ENCODE measurements around the gene ABR.
A peak's percentile ranks its signal among the peaks of the same experiment; 100 is the strongest.
"Not testable (repeated sequence)": the region's sequence is repeated elsewhere in the genome, so short reads cannot be mapped to it uniquely, and the experiment has no call there.

ABR gene

GRCh38 chr17:1047879-1048470 is 131.8 kb downstream of the ABR start:
- no peak for DNase-seq (ENCODE audit: low spot score)

- DNase-seq (ENCODE audit: low spot score) = peak; percentile 74
Measured at GRCh38 chr17:1047177-1047878, 132.5 kb downstream of the ABR start.

- DNase-seq (ENCODE audit: low spot score) = no peak
Measured at GRCh38 chr17:1045456-1045855, 134.3 kb downstream of the ABR start.

- DNase-seq (ENCODE audit: low spot score) = not testable (repeated sequence)
Measured at GRCh38 chr17:1044387-1045009, 135.3 kb downstream of the ABR start.

- DNase-seq (ENCODE audit: low spot score) = peak; percentile 46
Measured at GRCh38 chr17:1043601-1044251, 136.1 kb downstream of the ABR start.

GRCh38 chr17:1042486-1042885 is 137.3 kb downstream of the ABR start:
- no peak for DNase-seq (ENCODE audit: low spot score)

- no peak for DNase-seq (ENCODE audit: low spot score)
Measured at GRCh38 chr17:1041746-1042145, 138.0 kb downstream of the ABR start.

GRCh38 chr17:1040216-1040600 is 139.6 kb downstream of the ABR start:
- DNase-seq (ENCODE audit: low spot score) = no peak

- no peak for DNase-seq (ENCODE audit: low spot score)
Measured at GRCh38 chr17:1039511-1040215, 140.1 kb downstream of the ABR start.

GRCh38 chr17:1039123-1039507 is 140.7 kb downstream of the ABR start:
- no peak for DNase-seq (ENCODE audit: low spot score)

- DNase-seq (ENCODE audit: low spot score) = no peak
Measured at GRCh38 chr17:1038459-1039122, 141.2 kb downstream of the ABR start.

GRCh38 chr17:1037238-1037879 is 142.4 kb downstream of the ABR start:
- DNase-seq (ENCODE audit: low spot score) = no peak

- no peak for DNase-seq (ENCODE audit: low spot score)
Measured at GRCh38 chr17:1036845-1037237, 142.9 kb downstream of the ABR start.

- no peak for DNase-seq (ENCODE audit: low spot score)
Measured at GRCh38 chr17:1036171-1036844, 143.5 kb downstream of the ABR start.

- DNase-seq (ENCODE audit: low spot score) = no peak
Measured at GRCh38 chr17:1035546-1036170, 144.1 kb downstream of the ABR start.

- no peak for DNase-seq (ENCODE audit: low spot score)
Measured at GRCh38 chr17:1034652-1035210, 145.1 kb downstream of the ABR start.

- no peak for DNase-seq (ENCODE audit: low spot score)
Measured at GRCh38 chr17:1033503-1033902, 146.3 kb downstream of the ABR start.

GRCh38 chr17:1032391-1032790 is 147.4 kb downstream of the ABR start:
- no peak for DNase-seq (ENCODE audit: low spot score)

- DNase-seq (ENCODE audit: low spot score) = peak; percentile 53
Measured at GRCh38 chr17:1031711-1032110, 148.1 kb downstream of the ABR start.

All from hepatic stellate cell (primary cell).